GM19035 (cell line): Measurements from ENCODE around the gene RAB37.

ENCODE experiments used
- ATAC-seq: cut with Tn5 transposase; IDR thresholded peaks from one replicate; pipeline ENCODE4 v1.9.1; 2021; ENCODE audit not compliant: unreplicated experiment

Gene RAB37, protein sequence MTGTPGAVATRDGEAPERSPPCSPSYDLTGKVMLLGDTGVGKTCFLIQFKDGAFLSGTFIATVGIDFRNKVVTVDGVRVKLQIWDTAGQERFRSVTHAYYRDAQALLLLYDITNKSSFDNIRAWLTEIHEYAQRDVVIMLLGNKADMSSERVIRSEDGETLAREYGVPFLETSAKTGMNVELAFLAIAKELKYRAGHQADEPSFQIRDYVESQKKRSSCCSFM

DNA sequence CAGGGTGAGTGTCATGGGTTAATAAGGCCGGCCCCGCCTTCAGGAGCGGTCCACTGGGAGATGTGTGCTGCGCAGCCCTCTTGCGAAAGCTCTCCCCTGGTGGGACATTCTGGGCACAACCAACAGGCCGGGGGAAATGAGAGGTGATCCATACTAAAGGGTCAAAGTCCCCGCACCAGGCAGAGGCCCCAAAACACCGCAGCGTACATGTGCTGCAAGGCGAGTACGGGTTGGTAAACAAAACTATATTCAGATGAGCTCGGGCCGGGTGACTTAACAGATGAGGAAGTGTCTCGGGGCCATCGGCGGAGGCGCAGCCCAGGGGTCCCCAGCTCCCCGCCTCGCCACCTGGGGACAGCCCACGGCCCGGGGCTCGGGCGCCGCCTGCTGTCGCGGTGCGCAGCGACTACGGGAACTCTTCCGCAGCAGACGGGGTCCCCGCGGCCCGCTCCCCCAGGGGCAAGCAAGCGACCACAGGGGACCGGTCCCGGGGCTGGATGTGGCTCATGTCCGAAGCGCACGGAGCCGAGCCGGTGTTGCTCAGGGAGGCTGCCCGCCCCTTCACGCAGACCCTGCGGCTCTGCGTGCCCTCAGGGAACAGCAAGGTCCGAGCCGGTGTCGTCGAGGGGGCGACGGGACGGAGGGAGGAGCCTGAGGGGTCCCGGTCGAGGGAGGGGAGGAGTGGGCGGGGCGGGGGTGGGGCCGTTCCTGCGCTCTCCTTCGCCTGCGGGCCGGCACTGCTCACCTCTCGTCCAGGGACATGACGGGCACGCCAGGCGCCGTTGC is at the start of gene RAB37:
Gene RAB37 (plus strand): TSS at position 744 of the 786 bp plus-strand sequence. CDS start 17 bp downstream, at position 761.
- ATAC-seq = peak; percentile 38

DNA sequence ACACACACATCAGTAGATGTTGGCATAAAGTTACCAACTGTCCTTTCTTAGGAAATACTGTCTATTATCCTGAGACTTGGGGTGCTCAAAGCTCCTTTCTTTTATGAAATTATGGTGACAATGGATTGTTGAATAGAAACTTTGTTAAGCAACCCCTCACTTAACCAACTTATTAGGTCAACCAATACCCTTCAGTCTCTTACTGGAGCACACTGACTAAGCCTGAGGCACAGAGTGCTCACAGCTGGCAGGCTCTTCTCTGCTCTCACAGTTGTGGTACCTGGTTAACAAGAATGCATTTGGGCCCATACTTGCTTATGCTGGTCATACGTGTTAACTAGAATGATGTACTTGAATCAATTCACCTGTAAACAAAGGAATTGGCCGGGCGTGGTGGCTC is 49.2 kb upstream of the RAB37 start:
- ATAC-seq = no peak

DNA sequence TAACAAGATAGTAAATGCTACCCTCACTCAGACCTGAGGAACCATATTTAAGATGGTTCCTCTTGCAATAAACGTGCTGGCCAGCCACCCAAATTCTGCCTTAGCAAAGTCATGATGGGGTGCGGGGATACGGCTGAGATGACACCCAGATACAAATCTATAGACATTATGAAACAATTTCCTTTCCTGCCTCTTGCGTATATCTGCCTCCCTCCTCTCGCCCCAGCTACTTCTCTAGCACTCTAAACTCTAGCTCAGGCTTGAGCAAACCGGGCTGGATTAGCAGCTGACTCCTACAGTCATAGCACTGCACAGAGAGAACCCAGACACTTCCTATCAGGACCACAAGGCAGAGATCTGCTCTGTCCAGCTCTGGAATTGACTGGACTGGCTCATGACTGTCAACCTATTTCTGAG is 46.6 kb upstream of the RAB37 start:
- ATAC-seq = no peak

DNA sequence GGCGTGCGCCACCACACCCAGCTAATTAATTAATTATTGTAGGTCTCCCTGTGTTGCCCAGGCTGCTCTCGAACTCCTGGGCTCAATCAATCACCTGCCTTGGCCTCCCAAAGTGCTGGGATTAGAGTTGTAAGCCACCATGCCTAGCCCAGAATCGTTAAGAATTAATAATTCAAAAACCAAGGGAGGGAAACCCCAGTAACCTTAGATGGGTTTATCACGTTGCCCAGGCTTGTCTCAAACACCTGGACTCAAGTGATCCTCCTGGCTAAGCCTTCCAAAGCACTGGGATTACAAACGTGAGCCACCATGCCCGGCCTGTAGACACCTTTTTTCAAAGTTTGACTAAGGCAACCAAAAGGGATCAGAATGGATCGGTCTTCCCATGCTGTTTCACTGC is 45.9 kb upstream of the RAB37 start:
- no peak for ATAC-seq

DNA sequence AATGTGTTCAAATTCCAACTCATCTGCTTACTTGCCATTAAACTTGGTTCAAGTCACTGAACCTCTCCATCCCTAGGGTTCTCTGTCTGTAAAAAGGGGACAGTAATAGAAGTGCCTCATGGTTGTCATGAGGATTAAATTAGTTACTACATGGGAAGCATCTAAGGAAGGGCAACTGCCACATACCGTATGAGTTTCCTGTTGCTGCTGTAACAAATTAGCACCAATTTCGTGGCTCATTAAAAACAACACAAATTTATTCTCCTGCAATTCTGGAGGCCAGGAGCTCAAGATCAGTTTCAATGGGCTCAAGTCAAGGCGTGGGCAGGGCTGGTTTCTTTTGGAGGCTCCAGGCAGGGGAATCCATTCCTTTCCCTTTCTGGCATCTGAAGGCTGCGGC is 43.0 kb upstream of the RAB37 start:
- ATAC-seq = no peak

DNA sequence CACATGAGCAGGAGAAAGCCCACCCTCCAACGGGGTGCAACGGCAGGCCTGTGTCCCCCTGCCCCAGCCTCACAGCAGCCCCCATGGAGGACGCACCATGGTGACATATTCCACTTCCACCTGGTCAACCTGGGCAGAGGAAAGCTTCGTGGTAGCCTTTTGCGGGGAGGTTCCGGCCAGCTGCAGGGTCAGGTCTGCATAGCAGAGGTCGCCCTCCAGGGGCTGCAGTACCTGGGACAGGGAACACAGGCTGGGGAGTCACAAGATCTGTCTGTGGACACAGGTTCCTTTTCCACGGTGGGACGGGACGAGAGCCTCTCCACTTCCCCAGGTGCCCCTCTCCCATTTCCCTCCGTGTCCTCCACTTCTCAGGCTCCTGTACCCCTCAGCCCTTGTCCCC is 41.4 kb upstream of the RAB37 start:
- ATAC-seq = no peak

DNA sequence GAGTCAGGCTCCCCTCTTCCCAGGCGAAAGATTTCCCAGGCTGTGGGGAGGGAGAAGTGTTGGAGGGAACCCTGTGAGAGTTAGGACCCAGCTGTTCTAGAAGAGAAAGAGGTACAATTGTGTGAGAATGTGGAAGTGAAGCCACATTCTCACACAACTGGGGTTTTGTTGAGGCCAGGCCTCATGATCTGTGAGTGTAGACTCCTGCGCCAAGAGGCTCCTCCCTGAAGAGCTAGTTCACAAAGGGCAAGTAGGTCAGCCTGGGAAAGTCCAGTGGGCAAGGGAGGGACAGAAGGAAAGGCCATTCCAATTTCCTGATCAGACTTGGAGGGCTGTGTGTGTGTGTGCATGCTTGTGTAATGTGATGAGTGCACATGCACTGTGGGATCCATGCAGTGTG is 39.5 kb upstream of the RAB37 start:
- no peak for ATAC-seq

DNA sequence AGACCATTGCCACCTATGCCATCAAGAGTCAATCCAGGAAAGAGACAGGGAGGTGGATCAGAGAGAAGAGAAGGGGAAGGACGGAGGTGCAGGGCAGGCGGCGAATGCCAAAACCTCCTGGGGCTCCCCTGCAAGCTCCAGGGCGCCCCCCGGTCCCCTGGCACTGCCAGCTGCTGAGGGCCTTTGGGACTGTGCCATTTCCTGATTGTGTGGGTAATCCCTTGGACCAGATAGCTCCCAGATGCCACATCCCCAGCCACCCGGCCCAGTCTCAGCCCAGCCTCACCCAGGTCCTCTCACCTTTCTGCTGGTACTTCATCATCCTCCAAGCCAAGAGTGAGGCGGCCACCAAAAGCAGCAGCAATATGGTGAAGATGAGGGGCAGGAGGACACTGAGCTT is 39.0 kb upstream of the RAB37 start:
- ATAC-seq = no peak

DNA sequence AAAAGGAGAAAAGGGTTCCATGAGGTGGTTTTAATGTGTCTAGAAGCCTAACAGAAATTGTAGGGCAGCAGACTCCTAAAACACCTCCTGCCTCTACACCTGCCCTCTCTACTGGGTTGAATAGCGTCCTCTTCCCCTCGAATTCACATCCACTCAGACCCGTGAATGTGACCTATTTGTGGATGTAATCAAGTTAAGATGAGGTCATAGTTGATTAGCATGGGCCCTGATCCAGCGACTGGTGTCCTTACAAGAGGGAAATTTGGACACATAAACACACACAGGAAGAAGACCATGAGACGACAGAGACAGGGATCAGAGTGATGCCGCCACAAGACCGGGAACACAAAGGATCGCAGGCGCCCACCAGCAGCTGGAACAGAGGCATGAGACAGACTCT is 37.8 kb upstream of the RAB37 start:
- no peak for ATAC-seq

DNA sequence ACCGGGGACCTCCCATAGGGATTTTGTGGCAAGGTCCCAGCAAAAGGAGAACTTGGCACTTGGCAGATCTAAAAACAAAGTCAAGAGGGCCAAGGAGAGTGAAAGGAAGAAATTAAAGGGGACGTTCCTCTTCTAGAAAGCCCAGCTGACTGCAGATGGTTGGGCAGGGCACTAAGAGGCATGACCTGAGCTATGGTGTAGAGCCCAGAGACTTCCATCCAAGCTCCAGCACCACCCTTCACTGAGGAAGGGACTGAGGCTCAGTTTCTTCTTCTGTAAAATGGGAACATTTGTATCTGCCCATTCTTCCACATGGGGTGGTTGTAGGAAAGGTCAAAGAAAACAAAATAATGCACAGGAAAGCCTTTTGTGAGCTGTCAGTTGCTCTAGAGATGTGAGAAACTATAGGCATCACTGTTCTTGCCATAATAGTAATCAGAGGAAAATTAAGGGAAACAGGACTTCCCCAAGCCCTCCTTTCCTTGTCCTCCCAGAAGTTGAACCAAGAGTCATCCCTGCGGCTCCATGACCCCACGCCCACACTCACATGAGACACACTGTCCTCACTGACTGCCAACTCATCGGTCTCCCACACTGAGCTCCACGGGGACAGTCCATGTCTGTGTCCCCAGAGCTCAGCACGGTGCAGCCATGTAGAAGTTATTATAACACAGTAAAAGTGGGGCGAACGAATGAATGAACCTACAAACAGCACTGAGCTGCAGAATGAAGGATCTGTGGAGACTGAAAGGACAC is 34.8 kb upstream of the RAB37 start:
- ATAC-seq = no peak

DNA sequence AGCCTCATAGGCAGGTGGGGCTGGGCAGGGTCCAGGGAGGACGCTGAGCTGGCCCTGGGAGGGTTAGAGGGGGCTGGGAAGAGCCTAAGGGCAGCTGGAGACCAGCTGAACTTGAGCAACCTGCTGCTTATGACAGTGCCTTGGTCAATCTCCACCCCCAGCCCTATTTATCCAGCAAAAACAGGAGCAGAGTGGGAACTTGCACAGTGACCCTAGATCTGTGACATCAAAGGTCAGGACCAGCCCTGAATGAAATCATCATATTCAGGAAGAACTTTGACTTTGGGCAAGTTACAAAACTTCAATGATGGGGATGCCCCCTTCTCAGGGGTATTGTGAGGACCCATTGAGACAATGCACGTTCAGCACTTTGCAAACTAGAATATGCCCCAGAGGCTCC is 33.7 kb upstream of the RAB37 start:
- no peak for ATAC-seq

DNA sequence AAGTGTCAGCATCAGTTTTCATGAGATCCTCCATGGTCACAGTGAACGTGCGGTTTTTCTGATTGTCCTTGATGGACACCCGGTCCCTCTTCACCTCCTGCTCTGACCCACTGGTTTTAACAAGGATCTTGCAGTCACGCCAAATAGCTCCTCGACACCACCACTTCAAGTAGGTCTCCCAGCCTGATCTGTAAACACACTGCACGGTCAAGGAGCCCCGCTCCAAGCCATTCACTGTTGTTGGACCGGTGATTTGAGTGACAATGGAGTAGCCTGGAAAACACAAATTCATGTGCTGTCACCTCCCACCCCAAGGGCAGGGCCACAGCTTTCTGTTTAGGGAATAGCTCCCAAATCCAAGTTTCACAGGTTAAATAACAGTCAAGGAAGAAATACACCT is 32.5 kb upstream of the RAB37 start:
- ATAC-seq = no peak

DNA sequence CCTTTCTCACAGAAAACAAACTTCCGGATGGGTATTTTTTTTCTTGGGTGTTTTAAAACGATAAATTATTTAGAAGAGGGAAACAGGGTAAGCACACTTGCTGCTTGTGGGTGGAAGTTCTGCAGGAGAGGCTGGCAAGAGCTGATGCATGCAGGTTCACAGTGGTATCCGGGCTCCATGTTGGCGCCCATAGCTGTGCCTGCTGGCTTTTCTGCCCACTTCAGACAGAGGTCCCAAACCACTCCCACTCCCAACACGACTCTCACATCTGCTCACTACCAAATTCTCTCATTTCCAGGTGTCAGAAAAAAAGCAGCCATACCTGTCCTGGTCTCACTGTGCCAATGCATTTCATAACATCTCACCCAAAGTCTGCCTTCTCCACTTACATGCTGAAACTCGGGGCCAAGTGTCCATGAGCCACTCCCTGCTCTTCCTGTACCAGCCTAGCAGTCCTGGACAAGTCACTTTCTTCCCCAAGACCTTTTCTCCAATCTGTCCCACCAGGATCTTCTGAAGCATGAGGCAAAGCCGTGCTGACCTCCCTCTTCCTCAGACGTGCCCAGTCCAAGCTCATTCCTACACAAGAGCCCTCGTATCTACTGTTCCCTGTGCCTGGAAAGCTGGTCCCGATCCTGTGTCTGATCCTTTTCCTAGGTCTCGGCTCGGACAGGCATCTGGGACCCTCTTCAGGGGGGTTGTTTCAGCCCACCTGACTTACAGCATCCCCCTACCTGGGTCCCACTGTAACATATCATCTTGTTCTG is 25.8 kb upstream of the RAB37 start:
- no peak for ATAC-seq

DNA sequence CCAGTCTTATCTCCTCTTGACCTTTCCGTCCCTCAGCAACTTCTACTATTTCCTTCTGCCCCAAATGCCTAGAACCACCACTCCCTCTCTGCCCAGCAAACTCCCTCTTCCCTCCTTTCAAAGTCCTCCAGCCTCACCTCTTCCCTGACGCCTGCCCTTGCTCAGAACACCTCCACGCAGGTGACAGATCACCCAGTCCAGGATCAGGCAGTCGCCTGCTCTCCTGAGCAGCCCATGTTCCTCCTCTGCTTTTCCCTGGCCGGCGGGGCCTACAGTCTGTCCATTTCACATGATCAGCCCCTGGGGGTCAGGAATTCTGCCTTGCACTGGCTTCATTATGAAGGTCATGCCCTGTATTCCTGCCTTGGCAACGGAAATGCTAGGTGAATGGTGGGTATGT is 24.8 kb upstream of the RAB37 start:
- no peak for ATAC-seq

DNA sequence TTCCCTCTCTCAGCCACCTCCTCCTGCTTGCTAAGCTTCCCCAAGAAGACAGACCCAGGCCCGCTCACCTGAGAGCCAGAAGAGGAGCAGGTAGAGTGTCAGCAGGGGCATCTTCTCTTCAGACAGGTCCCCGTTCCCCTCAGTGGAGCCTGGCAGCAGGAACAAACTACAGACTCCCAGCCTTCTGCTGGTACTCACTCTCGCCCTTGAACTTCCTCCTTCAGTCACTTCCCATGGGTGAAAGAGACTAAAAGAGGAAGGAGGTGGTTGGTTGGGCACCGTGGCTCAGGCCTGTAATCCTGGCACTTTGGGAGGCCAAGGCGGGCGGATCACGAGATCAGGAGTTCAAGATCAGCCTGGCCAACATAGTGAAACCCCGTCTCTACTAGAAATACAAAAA is 24.3 kb upstream of the RAB37 start, which contains the start of gene CD300LF:
Gene CD300LF (minus strand): TSS at position 168 of the 400 bp plus-strand sequence. CDS start 57 bp downstream, at position 111.
- no peak for ATAC-seq

DNA sequence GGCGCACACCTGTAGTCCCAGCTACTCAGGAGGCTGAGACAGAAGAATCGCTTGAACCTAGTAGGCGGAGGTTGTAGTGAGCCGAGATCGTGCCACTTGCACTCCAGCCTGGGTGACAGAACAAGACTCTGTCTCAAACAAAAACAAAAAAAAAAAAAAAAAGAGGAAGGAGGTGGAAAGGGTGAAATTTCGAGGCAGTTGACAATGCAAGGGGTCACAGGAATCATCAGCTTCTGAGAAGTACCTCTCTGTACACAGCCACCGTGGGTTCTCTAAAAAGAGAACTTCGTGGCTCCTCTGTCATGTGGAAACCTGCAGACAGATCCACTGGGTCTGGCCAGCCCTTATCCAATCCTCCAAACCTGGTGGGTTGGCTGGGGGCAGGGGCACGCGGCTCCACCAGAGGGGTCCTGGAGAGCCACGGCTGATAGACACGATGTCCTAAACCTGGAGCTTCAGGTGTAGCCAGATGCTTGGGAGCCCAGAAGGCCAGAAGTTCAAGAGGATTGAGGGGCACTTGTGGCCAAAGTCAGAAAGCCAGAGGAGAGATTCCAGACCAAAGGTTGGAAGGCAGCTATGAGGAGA is 23.8 kb upstream of the RAB37 start:
- ATAC-seq = no peak

DNA sequence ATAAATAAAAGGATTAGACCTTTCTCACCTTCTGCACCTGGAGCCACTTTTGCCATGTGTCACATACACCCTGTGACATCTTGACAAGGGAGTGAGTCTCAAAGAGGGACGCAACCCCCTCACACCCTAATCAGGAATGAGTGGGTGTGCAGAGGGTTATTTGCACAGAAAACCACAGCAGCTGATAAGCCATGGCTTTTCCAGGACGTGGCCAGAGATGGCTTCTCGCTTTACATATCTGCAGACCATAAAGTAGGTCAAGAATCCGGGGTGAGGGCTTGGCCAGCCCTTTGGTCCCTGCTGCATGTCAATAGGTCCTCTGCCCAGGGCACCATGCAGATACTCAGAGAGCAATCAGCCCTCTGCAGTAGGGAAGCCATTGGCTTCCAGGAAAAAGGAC is 21.9 kb upstream of the RAB37 start:
- ATAC-seq = no peak

DNA sequence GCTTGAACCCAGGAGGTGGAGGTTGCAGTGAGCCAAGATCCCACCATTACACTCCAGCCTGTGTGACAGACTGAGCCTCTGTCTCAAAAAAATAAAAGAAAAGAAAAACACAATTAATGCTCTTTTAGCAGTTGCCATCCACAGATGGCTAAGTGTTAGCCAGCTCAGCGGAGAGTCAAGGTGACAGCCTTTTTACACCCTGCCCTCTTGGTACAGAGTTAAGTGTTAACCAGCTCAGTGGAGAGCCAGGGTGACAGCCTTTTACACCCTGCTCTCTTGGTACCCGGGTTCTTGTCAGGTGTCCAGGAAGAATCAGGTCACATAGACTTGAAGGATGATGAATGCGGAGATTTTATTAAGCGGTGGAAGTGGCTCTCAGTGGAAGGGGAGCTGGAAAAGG is 16.6 kb upstream of the RAB37 start:
- no peak for ATAC-seq

DNA sequence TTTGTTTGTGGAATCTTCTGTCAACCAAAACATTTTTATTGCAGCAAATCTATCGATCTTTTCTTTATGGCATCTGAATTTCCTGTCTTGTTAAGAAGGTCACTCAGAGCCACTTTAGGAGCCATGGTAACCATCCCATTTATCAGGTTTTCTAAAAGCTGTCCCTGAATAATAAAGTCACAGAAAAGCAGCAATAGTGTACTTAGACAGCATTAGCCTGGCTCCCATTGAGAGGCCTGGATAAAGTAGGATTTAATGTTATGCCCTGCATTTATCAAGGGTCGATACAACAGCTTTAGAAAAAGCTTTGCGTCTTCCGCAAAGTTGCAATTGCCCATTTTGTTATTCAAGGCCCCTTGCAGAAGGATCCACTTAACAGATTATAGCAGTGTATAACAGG is 14.3 kb upstream of the RAB37 start:
- ATAC-seq = no peak

DNA sequence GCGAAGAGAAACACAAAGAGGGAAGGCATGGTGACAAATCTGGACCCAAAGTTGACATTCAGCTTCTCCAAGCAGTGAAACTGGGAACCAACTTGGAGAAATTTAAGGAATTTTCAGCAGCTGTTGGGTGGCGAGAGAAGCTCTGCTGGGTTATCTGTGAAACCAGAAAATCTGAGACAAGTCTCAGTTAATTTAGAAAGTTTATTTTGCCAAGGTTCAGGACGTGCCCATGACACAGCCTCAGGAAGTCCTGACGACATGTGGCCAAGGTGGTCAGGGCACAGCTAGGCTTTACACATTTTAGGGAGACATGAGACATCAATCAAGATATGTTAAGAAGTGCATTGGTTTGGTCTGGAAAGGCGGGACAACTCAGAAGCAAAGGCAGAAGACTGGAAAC is 13.2 kb upstream of the RAB37 start:
- no peak for ATAC-seq

DNA sequence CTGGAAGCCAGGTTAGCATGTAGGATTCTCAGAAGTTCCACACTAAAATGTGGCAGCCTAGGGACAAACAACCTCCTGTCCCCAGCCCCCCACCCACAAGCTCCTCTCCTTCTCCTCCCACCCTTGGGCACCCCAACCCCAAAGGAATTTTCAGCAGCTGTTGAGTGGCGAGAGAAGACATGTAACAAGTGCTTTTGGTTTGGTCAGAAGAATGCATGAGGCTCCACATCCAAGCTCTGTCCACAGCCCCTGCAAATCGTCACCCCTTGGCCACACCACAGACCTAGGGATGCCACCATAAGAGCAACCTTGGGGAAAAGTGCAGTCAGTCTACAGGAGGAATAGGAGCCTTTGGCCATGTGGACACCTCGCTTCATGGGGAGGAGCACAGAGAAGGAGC is 11.9 kb upstream of the RAB37 start:
- ATAC-seq = no peak
